Measurements from ENCODE around the gene UBR2. TPM values are rescaled to one million over a fixed set of nuclear protein-coding genes. Genes with fewer than 3 reads are reported as not detected.
"Not testable (repeated sequence)": the region's sequence is repeated elsewhere in the genome, so short reads cannot be mapped to it uniquely, and the experiment has no call there.

UBR2 gene
- total RNA-seq, 1 experiment from 2014 or later, result 21.1 TPM

DNA sequence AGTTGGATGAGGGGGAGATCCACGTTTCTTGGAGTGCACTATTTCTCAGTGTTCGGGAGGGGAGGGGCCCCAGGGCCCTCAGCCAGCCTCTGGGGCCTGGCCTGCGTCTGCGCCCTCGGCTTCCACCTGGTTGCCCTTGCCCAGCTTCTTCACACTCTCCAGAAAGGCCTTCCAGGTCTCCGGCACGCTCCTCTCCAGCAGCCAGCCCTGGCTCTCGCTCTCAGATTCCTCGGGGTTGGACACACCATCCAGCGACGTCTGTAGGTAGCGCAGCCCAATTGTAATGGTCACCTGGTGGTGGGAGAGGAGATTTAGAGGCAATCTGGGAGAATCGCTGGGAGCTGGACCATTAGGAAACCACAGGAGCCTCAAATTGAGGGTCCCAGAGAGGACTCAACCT is 134.4 kb downstream of the UBR2 start:
- DNase-seq, result no peak
- BruUV-seq (replicated peaks), result no TSS peak
- H3K4me2 ChIP-seq, result no peak overlapping the region
- no peaks in the 10 kb centered on the region for H4K20me1 ChIP-seq (ENCODE audit: insufficient read depth)
- no peaks in the 10 kb centered on the region for H3K36me3 ChIP-seq (ENCODE audit: low read depth)
- H2AFZ ChIP-seq, result no peak overlapping the region
- intact Hi-C loops (cut with micrococcal nuclease; ENCODE audit: unreplicated experiment), result no loop called here
- no peaks in the 10 kb centered on the region for H3K4me1 ChIP-seq (replicated peaks; ENCODE audit: insufficient read depth)
- H3K27me3 ChIP-seq (ENCODE audit: insufficient read depth, low read depth), result no peaks in the 10 kb centered on the region
- H3K4me3 ChIP-seq, result no peak overlapping the region
- TF ChIP-seq, protein P1, sequence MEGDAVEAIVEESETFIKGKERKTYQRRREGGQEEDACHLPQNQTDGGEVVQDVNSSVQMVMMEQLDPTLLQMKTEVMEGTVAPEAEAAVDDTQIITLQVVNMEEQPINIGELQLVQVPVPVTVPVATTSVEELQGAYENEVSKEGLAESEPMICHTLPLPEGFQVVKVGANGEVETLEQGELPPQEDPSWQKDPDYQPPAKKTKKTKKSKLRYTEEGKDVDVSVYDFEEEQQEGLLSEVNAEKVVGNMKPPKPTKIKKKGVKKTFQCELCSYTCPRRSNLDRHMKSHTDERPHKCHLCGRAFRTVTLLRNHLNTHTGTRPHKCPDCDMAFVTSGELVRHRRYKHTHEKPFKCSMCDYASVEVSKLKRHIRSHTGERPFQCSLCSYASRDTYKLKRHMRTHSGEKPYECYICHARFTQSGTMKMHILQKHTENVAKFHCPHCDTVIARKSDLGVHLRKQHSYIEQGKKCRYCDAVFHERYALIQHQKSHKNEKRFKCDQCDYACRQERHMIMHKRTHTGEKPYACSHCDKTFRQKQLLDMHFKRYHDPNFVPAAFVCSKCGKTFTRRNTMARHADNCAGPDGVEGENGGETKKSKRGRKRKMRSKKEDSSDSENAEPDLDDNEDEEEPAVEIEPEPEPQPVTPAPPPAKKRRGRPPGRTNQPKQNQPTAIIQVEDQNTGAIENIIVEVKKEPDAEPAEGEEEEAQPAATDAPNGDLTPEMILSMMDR (conservative IDR thresholded peaks at IDR 0.05), result no peak
- no peak for TF ChIP-seq EZH2 (IDR thresholded peaks at IDR 0.05; ENCODE audit: low read depth)
- POLR2A ChIA-PET (ENCODE audit: unreplicated experiment), result interaction anchor here (0.6 kb wide), 1 partner anchor 84 kb away, joined by 23 read pairs; the partner anchor contains the start of gene BICRAL
- no peaks in the 10 kb centered on the region for H3K9me3 ChIP-seq (ENCODE audit: insufficient read depth, low read depth)
- CTCF ChIA-PET, result no interaction called here
- H3K79me2 ChIP-seq (ENCODE audit: low read depth), result no peaks in the 10 kb centered on the region
- peaks cover 9% of the 10 kb centered on the region; the same call in 1 of the 2 replicates for H3F3A ChIP-seq (ENCODE audit: insufficient read depth, low read depth)
- H3K27ac ChIP-seq, result no peak overlapping the region
- H3K9me2 ChIP-seq (ENCODE audit: insufficient read depth), result no peaks in the 10 kb centered on the region

DNA sequence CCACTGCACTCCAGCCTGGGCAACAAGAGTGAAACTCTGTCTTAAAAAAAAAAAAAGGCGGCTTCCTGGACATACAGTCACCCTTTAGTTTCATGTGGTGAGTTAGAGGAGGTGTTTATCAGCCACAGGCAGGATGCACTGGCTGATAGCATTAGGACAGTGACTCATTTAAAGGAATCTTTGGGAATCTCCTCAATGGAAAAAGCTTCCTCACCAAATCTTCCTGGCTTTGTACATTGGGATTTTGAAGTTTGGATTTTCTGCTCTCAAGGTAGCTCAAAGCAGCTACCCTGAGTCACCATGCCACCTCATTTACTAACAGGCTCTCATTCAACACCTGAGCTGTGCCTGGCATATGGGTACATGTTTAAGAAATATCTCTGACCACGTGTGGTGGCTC is 138.4 kb downstream of the UBR2 start:
- Histone ChIP-seq H3F3A (ENCODE audit: insufficient read depth, low read depth) (no peaks in the 10 kb centered on the region), H4K20me1 (ENCODE audit: insufficient read depth) (no peaks in the 10 kb centered on the region), H3K4me3 (no peak overlapping the region), H3K4me2 (no peak overlapping the region), H2AFZ (no peak overlapping the region), H3K36me3 (ENCODE audit: low read depth) (no peaks in the 10 kb centered on the region), H3K9me2 (ENCODE audit: insufficient read depth) (no peaks in the 10 kb centered on the region), H3K79me2 (ENCODE audit: low read depth) (no peaks in the 10 kb centered on the region), H3K4me1 (replicated peaks; ENCODE audit: insufficient read depth) (no peaks in the 10 kb centered on the region), H3K9me3 (ENCODE audit: insufficient read depth, low read depth) (no peaks in the 10 kb centered on the region), H3K27ac (no peak overlapping the region), H3K27me3 (ENCODE audit: insufficient read depth, low read depth) (no peaks in the 10 kb centered on the region)
- POLR2A ChIA-PET (ENCODE audit: unreplicated experiment), result no interaction called here
- DNase-seq, result no peak
- no peak for TF ChIP-seq EZH2 (IDR thresholded peaks at IDR 0.05; ENCODE audit: low read depth)
- TF ChIP-seq, protein P1 (conservative IDR thresholded peaks at IDR 0.05), result no peak
- intact Hi-C loops (cut with micrococcal nuclease; ENCODE audit: unreplicated experiment), result no loop called here
- CTCF ChIA-PET, result interaction anchor here (0.6 kb wide), 1 partner anchor 18 kb away, joined by 3 read pairs; no protein-coding TSS in a partner anchor
- no TSS peak for BruUV-seq (replicated peaks)

- H4K20me1 ChIP-seq (ENCODE audit: insufficient read depth); H3K9me3 ChIP-seq (ENCODE audit: insufficient read depth, low read depth); DNase-seq; H2AFZ ChIP-seq; H3K4me1 ChIP-seq (replicated peaks; ENCODE audit: insufficient read depth); H3K9me2 ChIP-seq (ENCODE audit: insufficient read depth); H3K4me2 ChIP-seq; H3K79me2 ChIP-seq (ENCODE audit: low read depth); H3K27me3 ChIP-seq (ENCODE audit: insufficient read depth, low read depth); H3K4me3 ChIP-seq; BruUV-seq (replicated peaks); H3K27ac ChIP-seq; H3F3A ChIP-seq (ENCODE audit: insufficient read depth, low read depth); CTCF ChIA-PET; intact Hi-C loops (cut with micrococcal nuclease; ENCODE audit: unreplicated experiment); H3K36me3 ChIP-seq (ENCODE audit: low read depth): not testable (repeated sequence)
- POLR2A ChIA-PET (ENCODE audit: unreplicated experiment), result interaction anchor here (0.5 kb wide), 1 partner anchor 8 kb away, joined by 4 read pairs; no protein-coding TSS in a partner anchor
These were observed 139.0 kb downstream of the UBR2 start for GRCh38 chr6:42702786-42703185.

Data from PC-9 (cell line).